Sigmoid colon (tissue), 4 donors: ENCODE measurements around the gene SNCB.

ENCODE experiments used
- POLR2A ChIP-seq, 2 donors: fragments of 450-650 bp; IDR thresholded peaks; one replicate each; pipeline ENCODE4 v1.6.1; 2016; ENCODE audit warnings: antibody characterized with exemption in 2 of 2, mild to moderate bottlenecking in 2 of 2, moderate library complexity in 2 of 2
- POLR2AphosphoS5 ChIP-seq, 4 donors: sonication (generic); formaldehyde crosslinking; IDR thresholded peaks; one replicate each; pipeline ENCODE4 v1.6.1; 2017; ENCODE audit warnings: antibody characterized with exemption in 4 of 4
- TF ChIP-seq, protein P1 (sequence below), 4 experiments: fragments of 450-650 bp in 3 of 4; fragments of 200-600 bp in 1 of 4; IDR thresholded peaks; one replicate each; pipeline ENCODE4 v1.5.1; 2016 to 2019; ENCODE audit warnings: antibody characterized with exemption in 4 of 4, mild to moderate bottlenecking in 3 of 4, moderate library complexity in 2 of 4

- TF ChIP-seq, protein P1, sequence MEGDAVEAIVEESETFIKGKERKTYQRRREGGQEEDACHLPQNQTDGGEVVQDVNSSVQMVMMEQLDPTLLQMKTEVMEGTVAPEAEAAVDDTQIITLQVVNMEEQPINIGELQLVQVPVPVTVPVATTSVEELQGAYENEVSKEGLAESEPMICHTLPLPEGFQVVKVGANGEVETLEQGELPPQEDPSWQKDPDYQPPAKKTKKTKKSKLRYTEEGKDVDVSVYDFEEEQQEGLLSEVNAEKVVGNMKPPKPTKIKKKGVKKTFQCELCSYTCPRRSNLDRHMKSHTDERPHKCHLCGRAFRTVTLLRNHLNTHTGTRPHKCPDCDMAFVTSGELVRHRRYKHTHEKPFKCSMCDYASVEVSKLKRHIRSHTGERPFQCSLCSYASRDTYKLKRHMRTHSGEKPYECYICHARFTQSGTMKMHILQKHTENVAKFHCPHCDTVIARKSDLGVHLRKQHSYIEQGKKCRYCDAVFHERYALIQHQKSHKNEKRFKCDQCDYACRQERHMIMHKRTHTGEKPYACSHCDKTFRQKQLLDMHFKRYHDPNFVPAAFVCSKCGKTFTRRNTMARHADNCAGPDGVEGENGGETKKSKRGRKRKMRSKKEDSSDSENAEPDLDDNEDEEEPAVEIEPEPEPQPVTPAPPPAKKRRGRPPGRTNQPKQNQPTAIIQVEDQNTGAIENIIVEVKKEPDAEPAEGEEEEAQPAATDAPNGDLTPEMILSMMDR (IDR thresholded peaks at IDR 0.05) = no peak
- TF ChIP-seq POLR2A (IDR thresholded peaks at IDR 0.05) (no peak), POLR2AphosphoS5 (IDR thresholded peaks at IDR 0.05) (no peak)
These were observed 17.5 kb downstream of the SNCB start for GRCh38 chr5:176612855-176613254.
